Fibroblast of skin of scalp (primary cell): ENCODE measurements around the gene BLVRA.
"Not testable (repeated sequence)": the region's sequence is repeated elsewhere in the genome, so short reads cannot be mapped to it uniquely, and the experiment has no call there.

Experiments used
- DNase-seq: peaks from one replicate; pipeline ENCODE4 v3.0.0-alpha.2; 2013

BLVRA gene

DNA sequence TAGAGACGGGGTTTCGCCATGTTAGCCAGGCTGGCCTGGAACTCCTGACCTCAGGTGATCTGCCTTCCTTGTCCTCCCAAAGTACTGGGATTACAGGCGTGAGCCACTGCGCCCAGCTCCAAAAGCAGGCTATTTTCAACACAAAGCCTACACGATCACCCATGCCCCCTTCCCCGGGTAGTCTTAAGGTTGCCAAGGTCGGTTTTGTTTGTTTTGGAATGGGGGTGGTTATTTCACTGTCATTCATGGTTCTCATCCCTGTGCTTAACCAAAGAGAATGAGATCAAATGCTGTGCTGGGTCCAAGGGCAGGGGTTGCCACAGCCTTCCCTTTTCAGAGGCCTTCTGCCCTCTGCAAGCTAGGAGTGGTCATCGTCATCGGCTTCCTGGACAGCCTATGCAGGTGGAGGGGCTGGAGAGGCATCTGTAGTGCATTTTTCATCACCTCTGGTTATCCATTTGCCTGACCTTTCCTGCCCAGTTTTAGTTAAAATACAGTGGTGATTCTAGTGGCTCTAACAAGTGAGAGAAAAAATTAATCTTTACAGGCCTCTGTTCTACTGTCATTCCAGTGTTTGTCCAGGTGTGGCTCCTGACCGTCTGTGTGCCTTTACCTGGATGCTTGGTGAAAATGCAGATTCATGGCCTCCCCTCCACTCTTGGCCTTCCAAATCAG lies 11.4 kb downstream of the BLVRA start:
- no peak for DNase-seq

GRCh38 chr7:43771128-43771527 lies 12.6 kb downstream of the BLVRA start:
- DNase-seq = no peak

DNA sequence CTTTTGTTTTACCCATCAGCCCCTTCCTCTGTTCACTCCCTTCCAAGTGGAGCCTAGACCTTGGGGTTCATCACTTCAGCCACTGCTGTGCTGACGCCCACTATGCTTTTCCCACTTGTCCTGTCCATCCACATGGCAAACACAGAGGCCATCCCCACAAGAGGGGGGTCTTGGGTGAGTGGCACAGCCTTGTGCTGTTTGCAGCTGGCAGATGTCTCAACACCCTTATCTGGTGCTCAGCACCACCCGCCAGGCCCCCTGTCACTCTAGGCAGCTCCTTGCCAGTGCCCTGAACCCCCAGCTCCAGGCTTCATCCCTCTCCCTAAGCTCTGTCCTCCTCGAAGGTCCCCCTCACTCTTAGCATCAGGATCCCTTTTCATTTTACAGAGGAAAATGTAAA lies 13.1 kb downstream of the BLVRA start:
- no peak for DNase-seq

GRCh38 chr7:43773268-43773667 lies 14.8 kb downstream of the BLVRA start:
- not testable (repeated sequence) for DNase-seq

DNA sequence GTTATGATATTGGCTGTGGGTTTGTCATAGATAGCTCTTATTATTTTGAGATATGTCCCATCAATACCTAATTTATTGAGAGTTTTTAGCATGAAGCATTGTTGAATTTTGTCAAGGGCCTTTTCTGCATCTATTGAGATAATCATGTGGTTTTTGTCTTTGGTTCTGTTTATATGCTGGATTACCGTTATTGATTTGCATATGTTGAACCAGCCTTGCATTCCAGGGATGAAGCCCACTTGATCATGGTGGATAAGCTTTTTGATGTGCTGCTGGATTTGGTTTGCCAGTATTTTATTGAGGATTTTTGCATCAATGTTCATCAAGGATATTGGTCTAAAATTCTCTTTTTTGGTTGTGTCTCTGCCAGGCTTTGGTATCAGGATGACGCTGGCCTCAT lies 16.8 kb downstream of the BLVRA start:
- DNase-seq = not testable (repeated sequence)

DNA sequence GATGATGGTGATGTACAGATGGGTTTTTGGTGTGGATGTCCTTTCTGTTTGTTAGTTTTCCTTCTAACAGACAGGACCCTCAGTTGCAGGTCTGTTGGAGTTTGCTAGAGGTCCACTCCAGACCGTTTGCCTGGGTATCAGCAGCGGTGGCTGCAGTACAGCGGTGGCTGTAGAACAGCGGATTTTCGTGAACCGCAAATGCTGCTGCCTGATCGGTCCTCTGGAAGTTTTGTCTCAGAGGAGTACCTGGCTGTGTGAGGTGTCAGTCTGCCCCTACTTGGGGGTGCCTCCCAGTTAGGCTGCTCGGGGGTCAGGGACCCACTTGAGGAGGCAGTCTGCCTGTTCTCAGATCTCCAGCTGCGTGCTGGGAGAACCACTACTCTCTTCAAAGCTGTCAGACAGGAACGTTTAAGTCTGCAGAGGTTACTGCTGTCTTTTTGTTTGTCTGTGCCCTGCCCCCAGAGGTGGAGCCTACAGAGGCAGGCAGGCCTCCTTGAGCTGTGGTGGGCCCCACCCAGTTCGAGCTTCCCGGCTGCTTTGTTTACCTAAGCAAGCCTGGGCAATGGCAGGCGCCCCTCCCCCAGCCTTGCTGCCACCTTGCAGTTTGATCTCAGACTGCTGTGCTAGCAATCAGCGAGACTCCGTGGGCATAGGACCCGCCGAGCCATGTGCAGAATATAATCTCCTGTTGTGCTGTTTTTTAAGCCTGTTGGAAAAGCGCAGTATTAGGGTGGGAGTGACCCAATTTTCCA lies 20.0 kb downstream of the BLVRA start:
- DNase-seq = not testable (repeated sequence)

DNA sequence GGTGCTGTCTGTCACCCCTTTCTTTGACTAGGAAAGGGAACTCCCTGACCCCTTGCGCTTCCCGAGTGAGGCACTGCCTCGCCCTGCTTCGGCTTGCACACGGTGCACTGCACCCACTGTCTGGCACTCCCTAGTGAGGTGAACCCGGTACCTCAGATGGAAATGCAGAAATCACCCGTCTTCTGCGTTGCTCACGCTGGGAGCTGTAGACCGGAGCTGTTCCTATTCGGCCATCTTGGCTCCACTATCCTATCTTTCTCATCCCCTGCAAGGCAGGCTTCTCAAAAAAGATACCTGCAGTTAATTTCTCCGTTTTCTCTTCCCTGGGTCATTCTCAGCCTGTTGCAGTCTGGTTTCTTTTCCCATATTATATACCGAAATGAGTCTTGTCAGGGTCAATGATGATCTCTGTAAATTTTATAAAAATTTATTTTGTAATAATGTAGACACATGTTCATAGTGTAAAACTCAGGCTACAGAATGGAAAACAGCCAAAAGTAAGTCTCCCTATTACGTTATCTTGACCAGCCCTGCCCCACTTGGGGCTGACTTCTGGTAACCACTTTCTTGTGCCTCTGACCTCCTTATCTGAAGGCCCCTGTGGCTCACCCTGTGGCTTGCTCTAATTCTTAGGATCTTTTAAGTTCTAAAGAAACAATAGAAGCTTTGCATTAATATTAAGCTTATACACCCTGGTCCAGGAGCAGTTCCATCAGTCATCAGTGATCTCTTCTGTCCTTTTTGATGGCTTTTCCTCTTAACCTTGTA lies 20.7 kb downstream of the BLVRA start:
- DNase-seq = no peak

- no peak for DNase-seq
Observed at GRCh38 chr7:43781726-43782607, 23.5 kb downstream of the BLVRA start.

- DNase-seq = no peak
Observed at GRCh38 chr7:43782768-43783555, 24.5 kb downstream of the BLVRA start.

DNA sequence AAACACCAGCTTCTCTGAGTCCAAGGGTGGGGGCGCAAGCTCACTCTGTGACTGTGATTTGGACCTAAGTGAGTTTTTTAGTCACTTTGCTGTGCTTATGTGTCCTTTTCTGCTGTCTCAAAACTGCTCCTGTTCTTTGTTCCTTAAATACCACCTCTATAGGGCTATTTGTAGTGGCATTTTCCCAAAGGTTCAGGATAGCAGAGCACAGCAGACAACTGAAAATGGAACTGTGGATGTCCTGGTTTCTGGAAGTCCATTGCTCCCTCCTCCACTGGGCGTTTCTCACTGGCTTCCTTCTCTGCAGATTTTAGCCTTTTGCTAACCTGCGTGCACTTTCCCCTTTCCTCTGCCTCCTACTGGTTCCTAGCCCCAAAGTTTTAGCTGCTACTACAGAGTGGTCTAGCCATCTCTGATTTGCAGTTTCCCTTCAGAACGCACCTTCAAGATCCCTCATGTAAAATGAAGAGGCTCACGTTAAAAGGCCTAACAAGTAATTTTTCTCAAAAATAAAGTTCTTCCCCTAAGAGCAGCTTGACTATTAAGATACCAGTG lies 25.6 kb downstream of the BLVRA start:
- DNase-seq = no peak

DNA sequence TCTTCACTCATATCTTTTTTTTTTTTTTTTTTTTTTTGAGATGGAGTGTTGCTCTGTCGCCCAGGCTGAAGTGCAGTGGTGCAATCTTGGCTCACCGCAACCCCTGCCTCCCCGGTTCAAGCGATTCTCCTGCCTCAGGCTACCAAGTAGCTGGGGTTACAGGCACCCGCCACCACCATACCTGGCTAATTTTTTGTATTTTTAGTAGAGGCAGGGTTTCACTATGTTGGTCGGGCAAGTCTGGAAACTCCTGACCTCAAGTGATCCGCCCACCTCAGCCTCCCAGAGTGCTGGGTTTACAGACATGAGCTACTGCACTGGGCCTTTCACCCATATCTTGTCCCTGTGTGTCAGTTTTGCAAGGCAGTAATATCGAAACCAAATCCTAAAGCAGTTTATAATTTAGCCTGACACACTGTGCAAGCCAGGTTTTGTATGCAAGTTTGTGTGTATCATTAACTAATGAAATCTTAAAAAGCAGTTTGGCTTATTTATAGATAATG lies 26.2 kb downstream of the BLVRA start:
- not testable (repeated sequence) for DNase-seq

DNA sequence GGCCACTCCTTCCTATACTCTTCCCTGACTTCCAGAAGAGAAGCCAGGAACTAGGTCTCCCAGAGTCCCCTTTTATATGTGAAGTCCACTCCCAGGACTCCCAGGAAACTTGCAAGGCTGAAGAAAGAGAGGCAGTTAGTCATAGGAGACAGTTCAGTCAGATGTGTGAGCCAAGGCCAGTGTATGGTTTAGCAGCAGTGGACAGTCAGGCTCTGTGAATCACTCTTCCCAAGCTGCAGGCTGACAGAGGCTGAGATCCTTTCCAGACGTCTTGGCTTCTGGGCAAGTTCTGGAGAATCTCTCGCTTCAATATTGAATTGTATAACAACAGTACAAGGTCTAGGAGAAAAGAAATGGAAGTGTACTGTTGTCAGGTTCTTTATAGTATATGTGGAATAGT lies 26.9 kb downstream of the BLVRA start:
- peak; percentile 75 for DNase-seq

DNA sequence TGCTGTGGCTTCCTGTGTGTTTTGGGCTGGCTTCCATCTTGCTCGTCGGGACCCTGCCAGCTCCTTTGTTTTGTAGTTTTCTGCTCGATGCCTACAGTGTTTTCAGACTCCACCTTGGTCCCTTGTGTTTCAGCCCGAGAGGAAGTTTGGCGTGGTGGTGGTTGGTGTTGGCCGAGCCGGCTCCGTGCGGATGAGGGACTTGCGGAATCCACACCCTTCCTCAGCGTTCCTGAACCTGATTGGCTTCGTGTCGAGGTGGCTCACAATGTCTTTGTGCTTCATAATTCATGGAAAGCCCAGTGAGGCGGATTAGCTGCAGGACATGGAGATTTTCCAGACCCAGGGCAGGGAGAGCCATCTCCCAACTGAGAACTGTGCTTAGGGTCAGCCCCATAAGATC lies 29.3 kb downstream of the BLVRA start:
- no peak for DNase-seq

- no peak for DNase-seq
Observed at GRCh38 chr7:43790006-43790405, 31.5 kb downstream of the BLVRA start.

- DNase-seq = no peak
Observed at GRCh38 chr7:43790834-43791233, 32.4 kb downstream of the BLVRA start.

- DNase-seq = no peak
Observed at GRCh38 chr7:43791665-43792064, 33.2 kb downstream of the BLVRA start.

DNA sequence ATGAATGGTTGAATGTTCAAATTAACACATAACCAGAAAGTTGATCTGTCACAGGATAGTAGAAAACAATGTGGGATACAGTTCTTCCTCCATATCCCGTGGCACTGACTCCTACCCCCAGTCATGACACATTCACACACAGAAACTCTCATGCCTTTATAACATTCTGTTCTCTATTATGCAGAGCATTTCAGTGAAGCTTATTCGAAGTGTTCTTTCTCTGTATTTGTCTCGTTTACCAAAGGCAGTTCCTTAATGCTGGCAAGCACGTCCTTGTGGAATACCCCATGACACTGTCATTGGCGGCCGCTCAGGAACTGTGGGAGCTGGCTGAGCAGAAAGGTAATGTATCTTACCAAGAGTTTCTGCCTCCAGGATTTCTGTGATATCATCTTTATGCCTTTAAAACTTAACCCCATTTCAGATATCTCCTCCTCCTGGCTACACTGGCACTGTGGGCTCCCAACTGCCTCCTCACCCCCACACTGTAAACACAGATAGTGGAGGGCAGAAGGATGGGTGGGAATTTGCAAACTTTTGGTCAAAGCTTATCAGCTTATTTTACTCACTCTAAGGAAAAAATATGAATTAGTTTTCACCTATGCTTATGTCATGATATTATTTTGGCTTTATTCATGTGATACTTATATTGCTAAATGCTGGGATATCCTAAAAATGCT lies 34.1 kb downstream of the BLVRA start:
- no peak for DNase-seq

- DNase-seq = no peak
Observed at GRCh38 chr7:43799605-43800004, 41.1 kb downstream of the BLVRA start.

DNA sequence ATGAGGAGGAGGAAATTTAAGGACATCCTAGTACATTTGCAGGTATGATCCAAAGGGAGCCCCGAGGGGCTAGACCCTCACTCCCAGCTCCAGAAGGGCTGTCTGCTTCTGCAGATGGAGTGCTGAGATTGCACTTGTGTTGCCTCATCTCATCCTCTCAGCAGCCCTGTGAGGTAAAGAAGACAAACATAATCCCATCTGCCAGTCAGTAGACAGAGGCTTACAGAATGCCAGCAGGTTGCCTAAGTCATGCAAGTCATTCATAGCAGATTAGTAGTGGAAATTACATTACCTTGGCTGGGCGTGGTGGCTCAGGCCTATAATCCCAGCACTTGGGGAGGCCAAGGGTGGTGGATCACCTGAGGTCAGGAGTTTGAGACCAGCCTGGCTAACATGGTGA lies 45.4 kb downstream of the BLVRA start:
- no peak for DNase-seq

DNA sequence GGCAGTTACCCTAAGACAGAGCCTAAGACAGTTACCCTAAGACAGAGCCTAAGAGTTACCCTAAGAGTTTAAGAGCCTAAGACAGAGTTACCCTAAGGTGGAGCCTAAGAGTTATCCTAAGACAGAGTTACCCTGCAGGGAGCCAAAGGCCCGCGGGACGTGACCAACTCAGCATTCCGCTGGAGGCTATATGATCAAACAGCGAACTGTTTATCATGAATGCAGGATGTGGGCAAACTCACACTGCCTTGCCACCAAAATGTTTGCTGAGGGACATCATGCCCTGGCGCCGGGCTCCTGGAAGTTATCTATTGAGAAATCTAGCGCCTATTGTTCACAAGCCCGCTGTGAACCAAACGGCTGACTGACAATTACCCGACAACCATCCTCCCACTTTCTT lies 49.9 kb downstream of the BLVRA start:
- DNase-seq = no peak
